ENCODE results near the gene PPP2R2B. TPM values are rescaled to one million over a fixed set of nuclear protein-coding genes. Genes with fewer than 3 reads are reported as not detected.

The PPP2R2B gene
- total and polyA plus RNA-seq, 7 donors = 0.03 to 0.71 (median 0.11) TPM; not detected in 1

DNA sequence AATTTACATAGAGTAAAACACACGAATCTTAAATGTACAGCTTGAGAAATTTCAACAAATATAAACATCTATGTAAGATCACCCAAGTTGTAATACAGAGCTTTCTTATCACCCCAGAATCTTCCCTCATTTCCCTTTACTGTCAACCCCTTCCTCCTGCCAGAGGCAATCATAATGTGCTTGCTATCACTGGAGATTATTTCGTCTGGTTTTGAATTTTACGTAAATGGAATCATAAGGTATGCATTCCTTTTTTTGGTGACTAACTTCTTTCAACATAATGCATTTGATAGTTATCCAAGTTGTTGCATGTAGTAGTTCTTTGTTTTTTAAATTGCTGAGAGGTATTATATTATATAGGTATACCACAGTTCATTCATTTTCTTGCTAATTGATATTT is 325.1 kb downstream of the PPP2R2B start:
- TF ChIP-seq, protein P1, sequence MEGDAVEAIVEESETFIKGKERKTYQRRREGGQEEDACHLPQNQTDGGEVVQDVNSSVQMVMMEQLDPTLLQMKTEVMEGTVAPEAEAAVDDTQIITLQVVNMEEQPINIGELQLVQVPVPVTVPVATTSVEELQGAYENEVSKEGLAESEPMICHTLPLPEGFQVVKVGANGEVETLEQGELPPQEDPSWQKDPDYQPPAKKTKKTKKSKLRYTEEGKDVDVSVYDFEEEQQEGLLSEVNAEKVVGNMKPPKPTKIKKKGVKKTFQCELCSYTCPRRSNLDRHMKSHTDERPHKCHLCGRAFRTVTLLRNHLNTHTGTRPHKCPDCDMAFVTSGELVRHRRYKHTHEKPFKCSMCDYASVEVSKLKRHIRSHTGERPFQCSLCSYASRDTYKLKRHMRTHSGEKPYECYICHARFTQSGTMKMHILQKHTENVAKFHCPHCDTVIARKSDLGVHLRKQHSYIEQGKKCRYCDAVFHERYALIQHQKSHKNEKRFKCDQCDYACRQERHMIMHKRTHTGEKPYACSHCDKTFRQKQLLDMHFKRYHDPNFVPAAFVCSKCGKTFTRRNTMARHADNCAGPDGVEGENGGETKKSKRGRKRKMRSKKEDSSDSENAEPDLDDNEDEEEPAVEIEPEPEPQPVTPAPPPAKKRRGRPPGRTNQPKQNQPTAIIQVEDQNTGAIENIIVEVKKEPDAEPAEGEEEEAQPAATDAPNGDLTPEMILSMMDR (IDR thresholded peaks at IDR 0.05) = no peak
- H3K9me3 ChIP-seq = no peaks in the 10 kb centered on the region
- H3K4me1 ChIP-seq = no peaks in the 10 kb centered on the region
- no peak overlapping the region for H3K27ac ChIP-seq
- ATAC-seq (no peak), DNase-seq (no peak)
- H3K36me3 ChIP-seq (ENCODE audit: insufficient read depth in 1 of 2, low read depth in 1 of 2) = no peaks in the 10 kb centered on the region
- intact Hi-C loops (cut with DNase I) = no loop called here
- H3K4me3 ChIP-seq = no peak overlapping the region
- H3K27me3 ChIP-seq (ENCODE audit: insufficient read depth in 3 of 3, low read length in 2 of 3) = peaks cover 0 to 2% (median 0%) of the 10 kb centered on the region in 3 donors
- 66 to 76% (median 67%) methylated on average over 3 of the region's 3 CpGs for WGBS, 3 donors

DNA sequence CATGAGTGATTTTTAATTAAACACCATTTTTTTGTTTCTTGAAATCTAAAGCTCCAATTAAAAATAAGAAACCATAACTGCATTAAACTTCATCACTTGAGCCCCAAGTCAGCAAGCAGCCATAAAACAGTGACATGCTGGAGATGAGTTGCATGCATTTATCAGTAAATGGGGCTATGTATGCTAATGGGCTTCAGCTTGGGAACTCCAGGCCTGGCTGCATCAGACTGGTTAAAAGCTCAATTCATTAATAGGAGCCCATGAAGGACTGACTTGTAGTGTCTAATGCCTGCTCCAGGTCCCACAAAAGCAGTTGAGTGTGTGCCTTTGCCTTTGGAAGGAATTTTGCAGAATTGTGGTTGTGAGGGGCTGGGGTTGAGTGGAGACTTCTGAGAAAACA is 328.9 kb downstream of the PPP2R2B start:
- H3K4me1 ChIP-seq = no peaks in the 10 kb centered on the region
- H3K27ac ChIP-seq = no peak overlapping the region
- DNase-seq = no peak
- ATAC-seq = no peak
- H3K9me3 ChIP-seq = no peaks in the 10 kb centered on the region
- TF ChIP-seq, protein P1 (IDR thresholded peaks at IDR 0.05) = no peak
- intact Hi-C loops (cut with DNase I) = no loop called here
- H3K36me3 ChIP-seq (ENCODE audit: insufficient read depth in 1 of 2, low read depth in 1 of 2) = no peaks in the 10 kb centered on the region
- no peak overlapping the region for H3K4me3 ChIP-seq
- H3K27me3 ChIP-seq (ENCODE audit: insufficient read depth in 3 of 3, low read length in 2 of 3) = peaks cover 0 to 2% (median 0%) of the 10 kb centered on the region in 3 donors

DNA sequence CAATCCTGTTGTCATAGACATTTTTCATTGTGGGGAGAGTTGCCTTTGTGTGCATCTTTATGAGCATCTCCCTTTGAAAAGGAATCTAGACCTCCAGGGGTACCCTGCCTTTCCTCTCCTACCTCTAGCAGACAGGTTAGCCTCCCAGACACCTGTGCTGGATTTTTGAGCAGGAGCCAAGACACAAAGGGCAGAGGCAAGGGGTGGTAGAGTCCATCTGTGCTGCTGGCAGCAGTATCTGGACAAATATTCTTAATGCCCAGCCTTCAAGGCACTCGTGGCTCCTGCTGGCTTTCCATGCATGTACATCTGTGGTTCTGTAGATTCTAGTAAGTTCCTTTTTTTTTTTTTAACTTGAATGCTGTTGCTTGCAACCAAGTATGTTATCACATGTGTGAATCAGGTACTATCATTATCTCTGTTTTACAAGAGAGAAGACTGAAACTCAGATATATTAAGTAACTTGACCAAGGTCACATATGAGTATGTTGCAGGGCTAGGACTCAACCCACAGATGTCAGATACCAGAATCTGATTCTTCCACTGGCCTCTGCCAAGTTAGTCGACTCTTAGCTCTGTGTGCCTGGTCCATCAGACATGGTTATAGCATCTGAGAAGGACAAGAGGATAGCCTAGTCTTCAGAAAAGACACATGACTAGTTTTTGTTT is 329.6 kb downstream of the PPP2R2B start:
- H3K4me1 ChIP-seq = no peaks in the 10 kb centered on the region
- H3K4me3 ChIP-seq = no peak overlapping the region
- H3K36me3 ChIP-seq (ENCODE audit: insufficient read depth in 1 of 2, low read depth in 1 of 2) = no peaks in the 10 kb centered on the region
- intact Hi-C loops (cut with DNase I) = no loop called here
- DNase-seq (no peak), ATAC-seq (no peak)
- TF ChIP-seq, protein P1 (IDR thresholded peaks at IDR 0.05) = no peak
- H3K27ac ChIP-seq = no peak overlapping the region
- no peaks in the 10 kb centered on the region for H3K9me3 ChIP-seq
- WGBS, 3 donors = 8 to 28% (median 15%) methylated on average over 2 of the region's 2 CpGs
- H3K27me3 ChIP-seq (ENCODE audit: insufficient read depth in 3 of 3, low read length in 2 of 3) = peaks cover 0 to 2% (median 0%) of the 10 kb centered on the region in 3 donors

DNA sequence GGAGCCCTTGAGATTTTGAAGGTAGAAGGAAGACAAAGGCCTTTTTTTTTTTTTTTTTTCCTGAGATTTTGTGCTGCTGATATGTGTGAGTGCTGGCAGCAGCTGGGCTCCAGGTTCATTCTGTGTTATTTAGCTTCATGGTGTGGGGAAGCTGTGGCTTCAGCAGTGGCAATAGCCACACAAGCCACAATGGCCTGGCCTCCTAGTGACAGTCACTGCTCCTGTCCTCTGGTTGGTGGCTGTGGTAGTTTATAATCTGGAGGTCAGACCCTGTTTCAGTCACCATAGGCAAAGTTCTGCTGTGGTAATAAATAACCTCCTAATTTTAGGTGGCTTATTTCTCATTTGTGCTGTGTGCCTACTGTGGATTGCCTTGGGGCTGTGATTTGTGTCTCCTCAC is 334.3 kb downstream of the PPP2R2B start:
- DNase-seq (no peak), ATAC-seq (no peak)
- H3K4me1 ChIP-seq = no peaks in the 10 kb centered on the region
- H3K9me3 ChIP-seq = no peaks in the 10 kb centered on the region
- TF ChIP-seq, protein P1 (IDR thresholded peaks at IDR 0.05) = no peak
- no peak overlapping the region for H3K4me3 ChIP-seq
- no peak overlapping the region for H3K27ac ChIP-seq
- no peaks in the 10 kb centered on the region for H3K36me3 ChIP-seq (ENCODE audit: insufficient read depth in 1 of 2, low read depth in 1 of 2)
- intact Hi-C loops (cut with DNase I) = no loop called here
- H3K27me3 ChIP-seq (ENCODE audit: insufficient read depth in 3 of 3, low read length in 2 of 3) = no peaks in the 10 kb centered on the region
